Upper lobe of left lung (tissue), 6 donors: ENCODE data around the gene JUP. TPM values are rescaled to one million over a fixed set of nuclear protein-coding genes. Genes with fewer than 3 reads are reported as not detected.

Source experiments
- ATAC-seq, 2 donors: fragments of 200-7000 bp; cut with Tn5 transposase; one replicate each; pipeline ENCODE4 v1.9.1; 2022; ENCODE audit warnings: mild to moderate bottlenecking in 2 of 2, moderate library complexity in 2 of 2; ENCODE audit not compliant: low FRiP score in 2 of 2
- DNase-seq, 2 donors: peaks; one replicate each; pipeline ENCODE4 v3.0.0-alpha.2; 2019 to 2020
- H3K27ac ChIP-seq, 4 donors: fragments of 200-600 bp; sonication (generic); one replicate each; pipeline ENCODE4 v1.5.1; 2016 to 2019
- H3K27me3 ChIP-seq, 4 donors: fragments of 200-600 bp; sonication (generic); one replicate each; pipeline ENCODE4 v1.5.1; 2017 to 2019
- H3K36me3 ChIP-seq, 4 donors: fragments of 200-600 bp; sonication (generic); one replicate each; pipeline ENCODE4 v1.5.1; 2016 to 2019
- H3K4me1 ChIP-seq, 4 donors: fragments of 200-600 bp; sonication (generic); one replicate each; pipeline ENCODE4 v1.5.1; 2018 to 2019
- H3K4me3 ChIP-seq, 4 donors: fragments of 200-600 bp; sonication (generic); one replicate each; pipeline ENCODE4 v1.5.1; 2017 to 2019; ENCODE audit warnings: mild to moderate bottlenecking in 2 of 4, moderate library complexity in 1 of 4
- H3K9me3 ChIP-seq, 4 donors: fragments of 200-600 bp; sonication (generic); one replicate each; pipeline ENCODE4 v1.5.1; 2018 to 2019
- EP300 ChIP-seq, 4 donors: sonication (generic); formaldehyde crosslinking; IDR thresholded peaks; one replicate each; pipeline ENCODE4 v1.5.1; 2017; ENCODE audit warnings: antibody characterized with exemption in 4 of 4, control low read depth in 2 of 4
- POLR2A ChIP-seq, 4 donors: fragments of 450-650 bp; IDR thresholded peaks; one replicate each; pipeline ENCODE4 v1.5.1; 2016 to 2017; ENCODE audit warnings: antibody characterized with exemption in 4 of 4, mild to moderate bottlenecking in 2 of 4
- POLR2AphosphoS5 ChIP-seq, 2 donors: sonication (generic); formaldehyde crosslinking; IDR thresholded peaks; one replicate each; pipeline ENCODE4 v1.5.1; 2017; ENCODE audit warnings: antibody characterized with exemption in 2 of 2
- WGBS, 2 donors: methylation state at CpG; one replicate each; pipeline ENCODE4 v1.1.5; 2017 to 2018; 5-methylcytosine and 5-hydroxymethylcytosine counted together
- total RNA-seq, 6 donors: library from RNA; depleted of rRNA in 4 of 6; stranded (reverse); fragments of >200 nt in 4 of 6; gene quantifications; one replicate each; pipeline versions ENCODE4 v1.1.0 to v1.2.1, GENCODE V29; 2016 to 2021
- TF ChIP-seq, protein P1 (sequence below), 6 experiments: fragments of 450-650 bp in 4 of 6; fragments of 200-600 bp in 2 of 6; sonication (generic) in 2 of 6; IDR thresholded peaks; one replicate each; pipeline ENCODE4 v1.5.1; 2016 to 2019; ENCODE audit warnings: antibody characterized with exemption in 6 of 6
- donor health status: DM: no; HTN: no; CAD: no; lungs with moderate emphysema.
- donor health status: DM: no; HTN: yes; CAD: no; lungs with severe emphysema.

Gene JUP
- total RNA-seq, 6 donors from 2014 or later = 120 to 241 (median 143) TPM

DNA sequence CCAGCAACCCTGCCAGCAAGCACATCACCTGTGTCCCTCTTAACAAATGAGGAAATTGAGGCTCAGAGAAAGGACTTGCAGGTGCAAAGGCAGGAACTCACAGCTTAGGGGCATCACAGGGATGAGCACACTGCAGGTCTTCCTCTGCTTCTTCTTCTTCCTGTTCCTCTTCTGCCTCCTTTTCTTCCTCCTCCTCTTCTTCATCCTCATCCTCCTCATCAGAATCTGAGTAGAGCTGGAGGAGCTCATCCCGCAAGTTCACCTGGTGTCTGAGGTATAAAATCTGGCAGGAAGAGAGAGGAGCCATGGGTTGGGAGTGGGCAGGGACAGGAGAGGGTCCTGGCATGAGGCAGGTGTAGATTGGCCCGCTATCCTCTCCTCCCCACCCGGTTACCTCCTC is 54.7 kb downstream of the JUP start:
- Histone ChIP-seq H3K27me3 (peaks cover 2 to 23% (median 17%) of the 10 kb centered on the region in 4 donors), H3K36me3 (no peaks in the 10 kb centered on the region), H3K27ac (no peak overlapping the region), H3K9me3 (no peaks in the 10 kb centered on the region), H3K4me3 (no peak overlapping the region), H3K4me1 (peaks cover 17 to 21% (median 18%) of the 10 kb centered on the region in 4 donors)
- WGBS, 2 donors = 72 to 77% methylated on average over 2 to 3 of the region's 3 CpGs
- no peak for DNase-seq
- no peak for TF ChIP-seq POLR2A (IDR thresholded peaks at IDR 0.05)
- TF ChIP-seq, protein P1, sequence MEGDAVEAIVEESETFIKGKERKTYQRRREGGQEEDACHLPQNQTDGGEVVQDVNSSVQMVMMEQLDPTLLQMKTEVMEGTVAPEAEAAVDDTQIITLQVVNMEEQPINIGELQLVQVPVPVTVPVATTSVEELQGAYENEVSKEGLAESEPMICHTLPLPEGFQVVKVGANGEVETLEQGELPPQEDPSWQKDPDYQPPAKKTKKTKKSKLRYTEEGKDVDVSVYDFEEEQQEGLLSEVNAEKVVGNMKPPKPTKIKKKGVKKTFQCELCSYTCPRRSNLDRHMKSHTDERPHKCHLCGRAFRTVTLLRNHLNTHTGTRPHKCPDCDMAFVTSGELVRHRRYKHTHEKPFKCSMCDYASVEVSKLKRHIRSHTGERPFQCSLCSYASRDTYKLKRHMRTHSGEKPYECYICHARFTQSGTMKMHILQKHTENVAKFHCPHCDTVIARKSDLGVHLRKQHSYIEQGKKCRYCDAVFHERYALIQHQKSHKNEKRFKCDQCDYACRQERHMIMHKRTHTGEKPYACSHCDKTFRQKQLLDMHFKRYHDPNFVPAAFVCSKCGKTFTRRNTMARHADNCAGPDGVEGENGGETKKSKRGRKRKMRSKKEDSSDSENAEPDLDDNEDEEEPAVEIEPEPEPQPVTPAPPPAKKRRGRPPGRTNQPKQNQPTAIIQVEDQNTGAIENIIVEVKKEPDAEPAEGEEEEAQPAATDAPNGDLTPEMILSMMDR (IDR thresholded peaks at IDR 0.05) = no peak
- TF ChIP-seq POLR2AphosphoS5 (IDR thresholded peaks at IDR 0.05) = no peak
- TF ChIP-seq EP300 (IDR thresholded peaks at IDR 0.05) = no peak
- no peak for ATAC-seq

GRCh38 chr17:41730479-41730878 is 56.0 kb downstream of the JUP start:
- no peak overlapping the region for H3K27ac ChIP-seq
- no peak overlapping the region for H3K4me3 ChIP-seq
- H3K36me3 ChIP-seq = no peaks in the 10 kb centered on the region
- no peaks in the 10 kb centered on the region for H3K9me3 ChIP-seq
- ATAC-seq (no peak), DNase-seq (no peak)
- H3K27me3 ChIP-seq = peaks cover 2 to 20% (median 17%) of the 10 kb centered on the region in 4 donors
- WGBS, 2 donors = 38 to 43% methylated on average over 2 to 4 of the region's 4 CpGs
- TF ChIP-seq POLR2A (IDR thresholded peaks at IDR 0.05) (no peak), EP300 (IDR thresholded peaks at IDR 0.05) (no peak), POLR2AphosphoS5 (IDR thresholded peaks at IDR 0.05) (no peak)
- TF ChIP-seq, protein P1 (IDR thresholded peaks at IDR 0.05) = no peak
- peaks cover 17 to 21% (median 18%) of the 10 kb centered on the region in 4 donors for H3K4me1 ChIP-seq

DNA sequence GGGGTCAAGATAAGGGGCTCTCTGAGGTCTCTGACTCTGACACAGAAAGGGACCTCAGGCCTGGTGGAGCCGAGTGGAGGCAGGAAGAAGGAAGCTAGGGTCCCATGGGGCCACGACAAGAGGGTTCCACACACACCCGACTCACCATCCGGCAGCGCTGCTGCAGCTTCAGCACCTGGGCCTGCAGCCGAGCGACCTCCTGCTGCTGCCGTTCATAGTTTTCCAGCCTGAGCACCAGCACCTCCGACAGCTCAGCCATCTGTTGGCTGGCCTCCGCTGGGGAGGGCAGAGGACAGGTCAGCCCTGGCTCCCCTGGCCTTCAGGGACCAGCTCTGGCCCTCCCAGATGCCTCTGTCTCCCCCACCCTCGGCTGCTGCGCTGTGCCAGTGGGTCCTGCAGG is 58.5 kb downstream of the JUP start:
- H3K27me3 ChIP-seq = no peaks in the 10 kb centered on the region
- no peaks in the 10 kb centered on the region for H3K36me3 ChIP-seq
- TF ChIP-seq EP300 (IDR thresholded peaks at IDR 0.05) (no peak), POLR2A (IDR thresholded peaks at IDR 0.05) (no peak), POLR2AphosphoS5 (IDR thresholded peaks at IDR 0.05) (no peak)
- TF ChIP-seq, protein P1 (IDR thresholded peaks at IDR 0.05) = no peak
- H3K4me3 ChIP-seq = no peak overlapping the region
- 74 to 92% methylated on average over 9 to 12 of the region's 12 CpGs for WGBS, 2 donors
- H3K27ac ChIP-seq = no peak overlapping the region
- DNase-seq (peak in 1 of 2 donors; percentile 68), ATAC-seq (no peak)
- H3K9me3 ChIP-seq = no peaks in the 10 kb centered on the region
- no peaks in the 10 kb centered on the region for H3K4me1 ChIP-seq

DNA sequence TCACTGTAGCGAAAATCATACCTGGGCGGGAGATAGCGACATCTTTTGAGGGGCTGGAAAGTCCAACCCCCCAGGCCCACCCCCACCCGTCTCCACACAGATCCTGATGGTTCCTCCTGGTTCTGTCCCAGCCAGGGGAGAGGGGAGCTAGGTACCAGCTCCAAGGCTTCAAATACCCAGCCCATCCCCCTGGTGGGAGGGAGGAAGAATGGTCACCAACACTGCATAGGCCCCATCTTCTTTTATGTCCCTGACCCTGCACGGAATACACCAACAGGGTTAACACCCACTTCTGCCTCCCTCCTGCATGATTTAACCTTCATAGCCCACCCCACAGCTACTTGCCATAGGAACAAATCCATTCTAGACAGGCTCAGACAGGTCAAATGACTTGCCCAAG is 61.4 kb downstream of the JUP start:
- H3K36me3 ChIP-seq = no peaks in the 10 kb centered on the region
- no peak for TF ChIP-seq POLR2A (IDR thresholded peaks at IDR 0.05)
- TF ChIP-seq, protein P1 (IDR thresholded peaks at IDR 0.05) = no peak
- no peak for TF ChIP-seq POLR2AphosphoS5 (IDR thresholded peaks at IDR 0.05)
- no peak for TF ChIP-seq EP300 (IDR thresholded peaks at IDR 0.05)
- no peaks in the 10 kb centered on the region for H3K4me1 ChIP-seq
- no peak overlapping the region for H3K27ac ChIP-seq
- no peak for DNase-seq
- ATAC-seq = no peak
- no peaks in the 10 kb centered on the region for H3K9me3 ChIP-seq
- no peaks in the 10 kb centered on the region for H3K27me3 ChIP-seq
- 81 to 89% methylated on average over 5 of the region's 5 CpGs for WGBS, 2 donors
- H3K4me3 ChIP-seq = no peak overlapping the region

GRCh38 chr17:41724476-41725050 is 61.9 kb downstream of the JUP start:
- Histone ChIP-seq H3K4me3 (no peak overlapping the region), H3K9me3 (no peaks in the 10 kb centered on the region), H3K4me1 (no peaks in the 10 kb centered on the region), H3K27ac (no peak overlapping the region), H3K36me3 (no peaks in the 10 kb centered on the region), H3K27me3 (no peaks in the 10 kb centered on the region)
- no peak for DNase-seq
- TF ChIP-seq, protein P1 (IDR thresholded peaks at IDR 0.05) = no peak
- TF ChIP-seq POLR2AphosphoS5 (IDR thresholded peaks at IDR 0.05) (no peak), EP300 (IDR thresholded peaks at IDR 0.05) (no peak), POLR2A (IDR thresholded peaks at IDR 0.05) (no peak)
- no peak for ATAC-seq
- 76 to 79% methylated on average over 15 to 16 of the region's 17 CpGs for WGBS, 2 donors
